ENCODE data around the gene TSC22D3. TPM values are rescaled to one million over a fixed set of nuclear protein-coding genes. Genes with fewer than 3 reads are reported as not detected.
A peak's percentile ranks its signal among the peaks of the same experiment; 100 is the strongest.
"Not testable (repeated sequence)": the region's sequence is repeated elsewhere in the genome, so short reads cannot be mapped to it uniquely, and the experiment has no call there.

TSC22D3 gene
- polyA plus RNA-seq, 1 of the 3 experiments (the other 2 are of a cell fraction): 9.2 TPM

GRCh38 chrX:107672955-107673378 lies 102.6 kb downstream of the TSC22D3 start:
- H3K36me3 ChIP-seq (replicated peaks in 1 of 2; ENCODE audit: control insufficient read depth in 1 of 2, insufficient read depth in 2 of 2, low read length in 1 of 2): no peaks in the 10 kb centered on the region
- H3K79me2 ChIP-seq (ENCODE audit: insufficient read depth): no peaks in the 10 kb centered on the region
- peak; percentile 67 for DNase-seq
- H3F3A ChIP-seq (replicated peaks; ENCODE audit: insufficient read depth): no peaks in the 10 kb centered on the region
- H3K4me1 ChIP-seq (ENCODE audit: control insufficient read depth in 1 of 2, insufficient read depth in 2 of 2, low read depth in 1 of 2, low read length in 1 of 2): no peaks in the 10 kb centered on the region
- no peaks in the 10 kb centered on the region for H3K9me2 ChIP-seq
- no peaks in the 10 kb centered on the region for H3K9me3 ChIP-seq
- TF ChIP-seq RAD21 (IDR thresholded peaks at IDR 0.05; ENCODE audit: low read length) (peak; percentile 64), MAX (IDR thresholded peaks at IDR 0.05; ENCODE audit: low read depth) (no peak), SMC3 (IDR thresholded peaks at IDR 0.05; ENCODE audit: low read depth, low read length) (peak; percentile 44), MXI1 (IDR thresholded peaks at IDR 0.05; ENCODE audit: low read depth, low read length) (no peak)
- TF ChIP-seq, protein P1, sequence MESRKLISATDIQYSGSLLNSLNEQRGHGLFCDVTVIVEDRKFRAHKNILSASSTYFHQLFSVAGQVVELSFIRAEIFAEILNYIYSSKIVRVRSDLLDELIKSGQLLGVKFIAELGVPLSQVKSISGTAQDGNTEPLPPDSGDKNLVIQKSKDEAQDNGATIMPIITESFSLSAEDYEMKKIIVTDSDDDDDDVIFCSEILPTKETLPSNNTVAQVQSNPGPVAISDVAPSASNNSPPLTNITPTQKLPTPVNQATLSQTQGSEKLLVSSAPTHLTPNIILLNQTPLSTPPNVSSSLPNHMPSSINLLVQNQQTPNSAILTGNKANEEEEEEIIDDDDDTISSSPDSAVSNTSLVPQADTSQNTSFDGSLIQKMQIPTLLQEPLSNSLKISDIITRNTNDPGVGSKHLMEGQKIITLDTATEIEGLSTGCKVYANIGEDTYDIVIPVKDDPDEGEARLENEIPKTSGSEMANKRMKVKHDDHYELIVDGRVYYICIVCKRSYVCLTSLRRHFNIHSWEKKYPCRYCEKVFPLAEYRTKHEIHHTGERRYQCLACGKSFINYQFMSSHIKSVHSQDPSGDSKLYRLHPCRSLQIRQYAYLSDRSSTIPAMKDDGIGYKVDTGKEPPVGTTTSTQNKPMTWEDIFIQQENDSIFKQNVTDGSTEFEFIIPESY (IDR thresholded peaks at IDR 0.05; ENCODE audit: borderline replicate concordance, low read depth): no peak
- TF ChIP-seq, protein P2, sequence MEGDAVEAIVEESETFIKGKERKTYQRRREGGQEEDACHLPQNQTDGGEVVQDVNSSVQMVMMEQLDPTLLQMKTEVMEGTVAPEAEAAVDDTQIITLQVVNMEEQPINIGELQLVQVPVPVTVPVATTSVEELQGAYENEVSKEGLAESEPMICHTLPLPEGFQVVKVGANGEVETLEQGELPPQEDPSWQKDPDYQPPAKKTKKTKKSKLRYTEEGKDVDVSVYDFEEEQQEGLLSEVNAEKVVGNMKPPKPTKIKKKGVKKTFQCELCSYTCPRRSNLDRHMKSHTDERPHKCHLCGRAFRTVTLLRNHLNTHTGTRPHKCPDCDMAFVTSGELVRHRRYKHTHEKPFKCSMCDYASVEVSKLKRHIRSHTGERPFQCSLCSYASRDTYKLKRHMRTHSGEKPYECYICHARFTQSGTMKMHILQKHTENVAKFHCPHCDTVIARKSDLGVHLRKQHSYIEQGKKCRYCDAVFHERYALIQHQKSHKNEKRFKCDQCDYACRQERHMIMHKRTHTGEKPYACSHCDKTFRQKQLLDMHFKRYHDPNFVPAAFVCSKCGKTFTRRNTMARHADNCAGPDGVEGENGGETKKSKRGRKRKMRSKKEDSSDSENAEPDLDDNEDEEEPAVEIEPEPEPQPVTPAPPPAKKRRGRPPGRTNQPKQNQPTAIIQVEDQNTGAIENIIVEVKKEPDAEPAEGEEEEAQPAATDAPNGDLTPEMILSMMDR (IDR thresholded peaks at IDR 0.05): peak; percentile 63
- H3K27me3 ChIP-seq (ENCODE audit: insufficient read depth): peaks cover 20% of the 10 kb centered on the region
- H2AFZ ChIP-seq (ENCODE audit: low read depth): no peak overlapping the region
- H3K9ac ChIP-seq: no peak overlapping the region
- no peak overlapping the region for H3K4me3 ChIP-seq (ENCODE audit: low read depth in 2 of 2, low read length in 1 of 2)
- 17% methylated on average over 2 of the region's 9 CpGs for WGBS (ENCODE audit: low lambda C conversion rate)
- no peak overlapping the region for H3K4me2 ChIP-seq
- CTCF ChIA-PET: interaction anchor here (0.6 to 2.9 kb wide), 17 partner anchors 9 to 256 kb away, joined by 3 to 14 read pairs (median 4); partner anchors contain the start of genes NCBP2L and TSC22D3
- no peak overlapping the region for H3K27ac ChIP-seq (ENCODE audit: low read depth in 2 of 2, low read length in 1 of 2)
- H4K20me1 ChIP-seq (ENCODE audit: insufficient read depth): no peaks in the 10 kb centered on the region
- POLR2A ChIA-PET: interaction anchor here (0.9 kb wide), 1 partner anchor 44 kb away, joined by 3 read pairs; no protein-coding TSS in a partner anchor

- DNase-seq; POLR2A ChIA-PET; H3K9me2 ChIP-seq; H3K4me3 ChIP-seq (ENCODE audit: low read depth in 2 of 2, low read length in 1 of 2); H3K4me1 ChIP-seq (ENCODE audit: control insufficient read depth in 1 of 2, insufficient read depth in 2 of 2, low read depth in 1 of 2, low read length in 1 of 2); H3K4me2 ChIP-seq; H3F3A ChIP-seq (replicated peaks; ENCODE audit: insufficient read depth); H3K9me3 ChIP-seq; H3K36me3 ChIP-seq (replicated peaks in 1 of 2; ENCODE audit: control insufficient read depth in 1 of 2, insufficient read depth in 2 of 2, low read length in 1 of 2); H3K9ac ChIP-seq; H3K27ac ChIP-seq (ENCODE audit: low read depth in 2 of 2, low read length in 1 of 2); H2AFZ ChIP-seq (ENCODE audit: low read depth); H4K20me1 ChIP-seq (ENCODE audit: insufficient read depth); H3K79me2 ChIP-seq (ENCODE audit: insufficient read depth): not testable (repeated sequence)
- WGBS (ENCODE audit: low lambda C conversion rate): 49% methylated on average over 8 of the region's 9 CpGs
- peaks cover 11% of the 10 kb centered on the region; the same call in 1 of the 2 replicates for H3K27me3 ChIP-seq (ENCODE audit: insufficient read depth)
- CTCF ChIA-PET: interaction anchor here (0.8 to 2.4 kb wide), 3 partner anchors 11 to 106 kb away, joined by 3 to 10 read pairs (median 3); partner anchors contain the start of gene NCBP2L
Observed at GRCh38 chrX:107671256-107671655, 104.3 kb downstream of the TSC22D3 start.

Data from SK-N-SH (cell line).